ENCODE measurements around the gene SSX2IP.

The SSX2IP gene

GRCh38 chr1:84635429-84635828 lies 54.8 kb downstream of the SSX2IP start:
- Histone ChIP-seq H3K36me3 (ENCODE audit: control insufficient read depth, insufficient read depth, low read length, severe bottlenecking) (no peaks in the 10 kb centered on the region), H3K4me1 (ENCODE audit: control insufficient read depth, insufficient read depth, low read length) (peaks cover 3% of the 10 kb centered on the region), H3K9me3 (ENCODE audit: control insufficient read depth, low read length) (no peaks in the 10 kb centered on the region), H3K27me3 (replicated peaks; ENCODE audit: control insufficient read depth, insufficient read depth, low read length) (no peaks in the 10 kb centered on the region), H3K9ac (ENCODE audit: low read length) (no peak overlapping the region), H3K4me3 (ENCODE audit: low read length) (no peak overlapping the region)
- DNase-seq (ENCODE audit: low read depth), result no peak

DNA sequence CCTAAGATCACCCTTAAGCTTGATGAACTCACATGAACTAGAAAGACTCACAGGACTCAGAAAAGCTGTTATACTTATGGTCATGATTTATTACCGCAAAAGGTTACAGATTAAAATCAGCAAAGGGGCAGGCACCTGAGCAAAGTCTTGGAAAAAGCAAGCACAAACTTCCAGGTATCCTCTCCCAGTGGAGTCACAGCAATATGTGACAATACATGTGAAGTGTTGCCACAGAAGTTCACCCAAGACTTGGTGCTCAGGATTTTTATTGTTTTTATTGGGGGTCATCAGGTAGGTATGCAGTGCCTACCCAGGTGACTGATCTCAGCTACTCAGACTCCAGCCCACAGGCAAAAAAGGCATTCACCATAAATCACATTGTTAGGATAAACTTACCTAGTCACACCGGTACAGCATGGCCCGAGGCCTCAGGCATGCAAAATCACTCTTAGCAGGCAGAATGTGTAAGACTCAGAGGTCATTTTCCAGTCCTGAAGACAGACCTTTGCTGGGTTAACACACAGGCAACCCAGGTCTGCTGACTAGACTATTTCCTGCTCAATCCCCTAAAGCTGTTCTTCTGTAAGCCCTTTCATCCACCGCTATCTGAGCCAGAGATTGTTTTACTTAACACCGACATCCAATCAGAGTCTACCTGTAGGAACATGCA lies 55.6 kb downstream of the SSX2IP start:
- Histone ChIP-seq H3K9me3 (ENCODE audit: control insufficient read depth, low read length) (no peaks in the 10 kb centered on the region), H3K9ac (ENCODE audit: low read length) (no peak overlapping the region), H3K4me1 (ENCODE audit: control insufficient read depth, insufficient read depth, low read length) (peaks cover 3% of the 10 kb centered on the region), H3K36me3 (ENCODE audit: control insufficient read depth, insufficient read depth, low read length, severe bottlenecking) (no peaks in the 10 kb centered on the region), H3K4me3 (ENCODE audit: low read length) (no peak overlapping the region), H3K27me3 (replicated peaks; ENCODE audit: control insufficient read depth, insufficient read depth, low read length) (no peaks in the 10 kb centered on the region)
- no peak for DNase-seq (ENCODE audit: low read depth)

GRCh38 chr1:84632673-84633434 lies 57.4 kb downstream of the SSX2IP start:
- no peaks in the 10 kb centered on the region for H3K27me3 ChIP-seq (replicated peaks; ENCODE audit: control insufficient read depth, insufficient read depth, low read length)
- H3K9me3 ChIP-seq (ENCODE audit: control insufficient read depth, low read length), result no peaks in the 10 kb centered on the region
- DNase-seq (ENCODE audit: low read depth), result peak; percentile 67
- H3K4me3 ChIP-seq (ENCODE audit: low read length), result no peak overlapping the region
- H3K36me3 ChIP-seq (ENCODE audit: control insufficient read depth, insufficient read depth, low read length, severe bottlenecking), result no peaks in the 10 kb centered on the region
- peaks cover 3% of the 10 kb centered on the region for H3K4me1 ChIP-seq (ENCODE audit: control insufficient read depth, insufficient read depth, low read length)
- H3K9ac ChIP-seq (ENCODE audit: low read length), result no peak overlapping the region

DNA sequence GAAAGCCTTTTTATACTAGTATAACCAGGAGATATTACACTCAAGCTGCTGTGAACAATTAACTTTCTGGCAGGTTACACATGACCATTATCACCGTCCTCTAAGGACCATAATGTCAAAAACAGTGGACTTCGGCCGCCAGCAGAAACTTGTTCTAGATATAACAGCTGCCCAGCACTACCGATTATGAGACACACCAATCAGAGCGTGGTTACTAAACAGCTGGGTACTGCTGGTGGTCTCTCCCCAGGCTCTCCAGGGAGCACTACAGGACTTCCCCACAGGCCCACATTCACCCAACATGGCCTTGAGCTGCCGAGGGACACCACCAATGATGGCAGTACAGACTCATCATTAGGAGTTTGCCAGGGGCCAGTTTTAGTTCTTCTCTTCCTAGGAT lies 58.1 kb downstream of the SSX2IP start:
- no peak overlapping the region for H3K9ac ChIP-seq (ENCODE audit: low read length)
- H3K4me3 ChIP-seq (ENCODE audit: low read length), result no peak overlapping the region
- no peak for DNase-seq (ENCODE audit: low read depth)
- no peaks in the 10 kb centered on the region for H3K36me3 ChIP-seq (ENCODE audit: control insufficient read depth, insufficient read depth, low read length, severe bottlenecking)
- H3K9me3 ChIP-seq (ENCODE audit: control insufficient read depth, low read length), result no peaks in the 10 kb centered on the region
- no peaks in the 10 kb centered on the region for H3K27me3 ChIP-seq (replicated peaks; ENCODE audit: control insufficient read depth, insufficient read depth, low read length)
- peaks cover 3% of the 10 kb centered on the region for H3K4me1 ChIP-seq (ENCODE audit: control insufficient read depth, insufficient read depth, low read length)

DNA sequence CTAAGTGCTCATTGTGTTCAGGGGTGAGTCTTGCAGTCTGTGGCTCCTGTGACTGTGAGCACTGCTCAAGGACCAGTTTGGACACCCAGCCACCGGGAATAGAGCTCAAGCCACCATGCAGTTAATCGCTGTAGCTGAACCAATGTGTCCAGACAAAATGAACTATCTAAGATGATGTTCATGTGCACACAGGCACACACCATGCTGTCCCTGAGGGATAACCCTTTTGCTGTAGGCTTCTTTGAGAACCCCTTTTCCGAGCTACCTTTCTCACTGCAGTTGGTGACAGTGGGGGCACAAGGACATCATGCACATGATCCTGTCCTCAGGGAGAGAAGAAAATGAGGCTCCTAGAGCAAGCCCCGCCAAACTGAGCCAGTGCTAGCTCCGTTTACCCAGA lies 65.4 kb downstream of the SSX2IP start:
- Histone ChIP-seq H3K9me3 (ENCODE audit: control insufficient read depth, low read length) (no peaks in the 10 kb centered on the region), H3K27me3 (replicated peaks; ENCODE audit: control insufficient read depth, insufficient read depth, low read length) (no peaks in the 10 kb centered on the region), H3K4me3 (ENCODE audit: low read length) (no peak overlapping the region), H3K36me3 (ENCODE audit: control insufficient read depth, insufficient read depth, low read length, severe bottlenecking) (no peaks in the 10 kb centered on the region), H3K9ac (ENCODE audit: low read length) (no peak overlapping the region), H3K4me1 (ENCODE audit: control insufficient read depth, insufficient read depth, low read length) (peaks cover under 1% of the 10 kb centered on the region)
- no peak for DNase-seq (ENCODE audit: low read depth)

DNA sequence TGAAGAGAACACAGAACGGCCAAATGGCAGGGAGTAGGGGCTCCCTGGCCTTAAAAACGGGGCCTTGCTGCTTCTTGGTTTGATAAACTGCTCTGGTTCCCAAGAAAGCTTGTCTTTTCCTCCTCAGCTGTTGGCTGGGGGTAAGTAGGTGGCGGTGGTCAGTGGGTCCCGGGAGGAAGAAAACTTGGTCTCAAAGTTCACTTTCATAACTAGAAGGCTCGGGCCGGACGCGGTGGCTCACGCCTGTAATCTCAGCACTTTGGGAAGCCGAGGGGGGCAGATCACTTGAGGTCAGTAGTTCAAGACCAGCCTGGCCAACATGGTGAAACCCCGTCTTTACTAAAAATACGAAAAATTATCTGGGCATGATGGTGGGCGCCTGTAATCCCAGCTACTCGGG lies 68.7 kb downstream of the SSX2IP start:
- Histone ChIP-seq H3K9ac (ENCODE audit: low read length) (no peak overlapping the region), H3K4me1 (ENCODE audit: control insufficient read depth, insufficient read depth, low read length) (peaks cover 10% of the 10 kb centered on the region), H3K9me3 (ENCODE audit: control insufficient read depth, low read length) (no peaks in the 10 kb centered on the region), H3K4me3 (ENCODE audit: low read length) (no peak overlapping the region), H3K36me3 (ENCODE audit: control insufficient read depth, insufficient read depth, low read length, severe bottlenecking) (no peaks in the 10 kb centered on the region), H3K27me3 (replicated peaks; ENCODE audit: control insufficient read depth, insufficient read depth, low read length) (no peaks in the 10 kb centered on the region)
- no peak for DNase-seq (ENCODE audit: low read depth)

DNA sequence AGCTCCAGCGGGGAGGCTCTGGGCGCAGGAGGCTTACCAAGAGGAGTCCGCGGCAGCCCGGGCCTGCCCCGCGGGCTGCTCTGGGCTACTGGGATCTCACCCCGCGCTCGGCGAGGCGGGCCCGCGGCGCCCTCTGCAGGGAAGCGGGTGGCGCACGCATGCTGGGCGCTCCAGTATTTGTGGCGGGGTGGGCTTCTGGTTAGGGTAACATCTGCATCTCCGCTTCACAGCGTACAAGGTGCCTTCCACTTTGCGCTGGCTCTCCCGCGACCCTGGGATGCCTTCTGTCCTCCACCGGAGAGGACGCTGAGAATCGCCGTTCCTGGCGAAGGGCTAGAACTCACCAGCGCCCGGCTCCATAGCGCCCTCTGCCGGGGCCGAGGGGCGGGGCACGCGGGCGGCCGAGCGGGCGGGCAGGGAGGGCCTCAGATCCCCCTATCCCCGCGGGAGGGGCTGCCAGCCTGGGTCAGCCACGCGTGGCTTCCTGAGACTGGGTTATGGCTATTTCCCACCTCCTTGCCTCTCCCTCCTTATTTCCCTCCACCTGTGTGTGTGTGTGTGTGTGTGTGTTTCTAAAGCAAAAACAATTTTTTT lies 69.4 kb downstream of the SSX2IP start:
- peaks cover 10% of the 10 kb centered on the region for H3K4me1 ChIP-seq (ENCODE audit: control insufficient read depth, insufficient read depth, low read length)
- no peaks in the 10 kb centered on the region for H3K36me3 ChIP-seq (ENCODE audit: control insufficient read depth, insufficient read depth, low read length, severe bottlenecking)
- no peaks in the 10 kb centered on the region for H3K9me3 ChIP-seq (ENCODE audit: control insufficient read depth, low read length)
- H3K4me3 ChIP-seq (ENCODE audit: low read length), result peak overlapping the region; percentile 87
- no peaks in the 10 kb centered on the region for H3K27me3 ChIP-seq (replicated peaks; ENCODE audit: control insufficient read depth, insufficient read depth, low read length)
- peak overlapping the region; percentile 82 for H3K9ac ChIP-seq (ENCODE audit: low read length)
- DNase-seq (ENCODE audit: low read depth), result peak; percentile 75

- peaks cover under 1% of the 10 kb centered on the region for H3K9me3 ChIP-seq (ENCODE audit: control insufficient read depth, low read length)
- DNase-seq (ENCODE audit: low read depth), result peak; percentile 66
- peak overlapping the region; percentile 28 for H3K4me3 ChIP-seq (ENCODE audit: low read length)
- peak overlapping the region; percentile 51 for H3K9ac ChIP-seq (ENCODE audit: low read length)
- H3K4me1 ChIP-seq (ENCODE audit: control insufficient read depth, insufficient read depth, low read length), result peaks cover 10% of the 10 kb centered on the region
- H3K27me3 ChIP-seq (replicated peaks; ENCODE audit: control insufficient read depth, insufficient read depth, low read length), result no peaks in the 10 kb centered on the region
- no peaks in the 10 kb centered on the region for H3K36me3 ChIP-seq (ENCODE audit: control insufficient read depth, insufficient read depth, low read length, severe bottlenecking)
Observed at GRCh38 chr1:84619383-84620102, 70.7 kb downstream of the SSX2IP start.

DNA sequence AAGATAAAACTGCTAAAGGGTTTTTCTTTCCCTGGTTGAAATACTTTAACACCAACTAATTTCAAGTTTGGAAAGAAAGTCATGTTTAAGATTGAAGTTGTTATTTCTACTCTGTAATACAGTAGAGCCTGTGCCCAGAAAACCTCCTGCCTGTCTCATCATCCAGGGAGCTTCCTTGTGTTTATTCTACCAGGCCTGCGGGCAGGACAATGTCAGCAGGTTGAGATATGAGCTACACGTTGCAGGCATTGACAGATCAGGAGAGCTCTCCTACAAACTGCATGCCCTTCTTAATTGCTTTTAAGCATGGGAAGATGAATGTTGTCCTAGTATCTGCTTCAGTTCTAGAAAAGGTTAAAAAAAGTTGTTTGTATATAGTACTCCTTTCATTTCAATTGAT lies 72.9 kb downstream of the SSX2IP start:
- Histone ChIP-seq H3K9ac (ENCODE audit: low read length) (no peak overlapping the region), H3K4me3 (ENCODE audit: low read length) (no peak overlapping the region), H3K4me1 (ENCODE audit: control insufficient read depth, insufficient read depth, low read length) (peaks cover 10% of the 10 kb centered on the region), H3K9me3 (ENCODE audit: control insufficient read depth, low read length) (peaks cover 11% of the 10 kb centered on the region), H3K36me3 (ENCODE audit: control insufficient read depth, insufficient read depth, low read length, severe bottlenecking) (no peaks in the 10 kb centered on the region), H3K27me3 (replicated peaks; ENCODE audit: control insufficient read depth, insufficient read depth, low read length) (no peaks in the 10 kb centered on the region)
- no peak for DNase-seq (ENCODE audit: low read depth)

- no peak for DNase-seq (ENCODE audit: low read depth)
- no peak overlapping the region for H3K4me3 ChIP-seq (ENCODE audit: low read length)
- no peaks in the 10 kb centered on the region for H3K27me3 ChIP-seq (replicated peaks; ENCODE audit: control insufficient read depth, insufficient read depth, low read length)
- H3K9ac ChIP-seq (ENCODE audit: low read length), result no peak overlapping the region
- H3K4me1 ChIP-seq (ENCODE audit: control insufficient read depth, insufficient read depth, low read length), result peaks cover 10% of the 10 kb centered on the region
- no peaks in the 10 kb centered on the region for H3K36me3 ChIP-seq (ENCODE audit: control insufficient read depth, insufficient read depth, low read length, severe bottlenecking)
- peaks cover 11% of the 10 kb centered on the region for H3K9me3 ChIP-seq (ENCODE audit: control insufficient read depth, low read length)
Observed at GRCh38 chr1:84615790-84616189, 74.5 kb downstream of the SSX2IP start.

- Histone ChIP-seq H3K9ac (ENCODE audit: low read length) (no peak overlapping the region), H3K36me3 (ENCODE audit: control insufficient read depth, insufficient read depth, low read length, severe bottlenecking) (no peaks in the 10 kb centered on the region), H3K9me3 (ENCODE audit: control insufficient read depth, low read length) (peaks cover 11% of the 10 kb centered on the region), H3K27me3 (replicated peaks; ENCODE audit: control insufficient read depth, insufficient read depth, low read length) (no peaks in the 10 kb centered on the region), H3K4me1 (ENCODE audit: control insufficient read depth, insufficient read depth, low read length) (no peaks in the 10 kb centered on the region), H3K4me3 (ENCODE audit: low read length) (no peak overlapping the region)
- DNase-seq (ENCODE audit: low read depth), result no peak
Observed at GRCh38 chr1:84613887-84614286, 76.4 kb downstream of the SSX2IP start.
